ENCODE measurements around the gene GRAMD1B.

GRAMD1B gene

DNA sequence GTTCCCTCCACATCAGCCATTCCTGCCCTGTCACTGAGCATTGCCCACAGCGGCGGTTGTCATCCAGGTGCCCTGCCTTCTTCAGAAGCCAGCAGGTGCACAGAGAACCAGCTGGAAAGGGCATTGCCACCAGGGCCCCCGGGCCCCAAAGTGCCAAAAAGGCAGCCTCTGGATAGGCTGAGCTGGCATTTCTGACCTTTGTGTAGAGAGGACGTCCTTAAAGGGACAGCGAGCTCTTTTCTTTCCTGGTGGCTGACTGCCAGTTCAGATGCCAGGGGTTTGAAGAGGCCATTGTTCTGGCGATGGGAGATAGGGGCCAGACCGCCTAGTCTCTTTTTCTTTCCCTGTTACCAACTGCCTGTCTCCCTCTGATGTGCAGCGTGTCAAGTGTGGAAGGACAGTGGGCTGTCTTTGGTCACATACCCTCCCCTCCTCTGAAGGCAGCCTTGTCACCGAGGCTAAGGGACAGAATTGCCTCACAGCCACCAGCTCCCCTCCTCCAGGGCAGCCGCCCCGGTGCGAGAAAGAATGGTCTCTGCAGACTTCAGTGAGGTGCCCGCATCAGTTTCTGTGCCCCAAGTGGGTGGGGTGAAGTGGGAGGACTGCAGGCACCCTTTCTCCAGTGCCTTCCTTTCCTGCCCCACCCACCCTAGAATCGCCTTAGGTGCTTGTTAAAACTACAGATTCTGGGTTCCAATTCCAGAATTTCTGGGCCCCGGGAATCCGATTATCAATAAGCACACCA is 114.7 kb downstream of the GRAMD1B start:
- no peak overlapping the region for H3K4me3 ChIP-seq (replicated peaks; ENCODE audit: low read depth, low read length)
- DNase-seq (ENCODE audit: low read depth): no peak
- TF ChIP-seq, protein P1, sequence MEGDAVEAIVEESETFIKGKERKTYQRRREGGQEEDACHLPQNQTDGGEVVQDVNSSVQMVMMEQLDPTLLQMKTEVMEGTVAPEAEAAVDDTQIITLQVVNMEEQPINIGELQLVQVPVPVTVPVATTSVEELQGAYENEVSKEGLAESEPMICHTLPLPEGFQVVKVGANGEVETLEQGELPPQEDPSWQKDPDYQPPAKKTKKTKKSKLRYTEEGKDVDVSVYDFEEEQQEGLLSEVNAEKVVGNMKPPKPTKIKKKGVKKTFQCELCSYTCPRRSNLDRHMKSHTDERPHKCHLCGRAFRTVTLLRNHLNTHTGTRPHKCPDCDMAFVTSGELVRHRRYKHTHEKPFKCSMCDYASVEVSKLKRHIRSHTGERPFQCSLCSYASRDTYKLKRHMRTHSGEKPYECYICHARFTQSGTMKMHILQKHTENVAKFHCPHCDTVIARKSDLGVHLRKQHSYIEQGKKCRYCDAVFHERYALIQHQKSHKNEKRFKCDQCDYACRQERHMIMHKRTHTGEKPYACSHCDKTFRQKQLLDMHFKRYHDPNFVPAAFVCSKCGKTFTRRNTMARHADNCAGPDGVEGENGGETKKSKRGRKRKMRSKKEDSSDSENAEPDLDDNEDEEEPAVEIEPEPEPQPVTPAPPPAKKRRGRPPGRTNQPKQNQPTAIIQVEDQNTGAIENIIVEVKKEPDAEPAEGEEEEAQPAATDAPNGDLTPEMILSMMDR (IDR thresholded peaks at IDR 0.05; ENCODE audit: low read length, missing control alignments): no peak

DNA sequence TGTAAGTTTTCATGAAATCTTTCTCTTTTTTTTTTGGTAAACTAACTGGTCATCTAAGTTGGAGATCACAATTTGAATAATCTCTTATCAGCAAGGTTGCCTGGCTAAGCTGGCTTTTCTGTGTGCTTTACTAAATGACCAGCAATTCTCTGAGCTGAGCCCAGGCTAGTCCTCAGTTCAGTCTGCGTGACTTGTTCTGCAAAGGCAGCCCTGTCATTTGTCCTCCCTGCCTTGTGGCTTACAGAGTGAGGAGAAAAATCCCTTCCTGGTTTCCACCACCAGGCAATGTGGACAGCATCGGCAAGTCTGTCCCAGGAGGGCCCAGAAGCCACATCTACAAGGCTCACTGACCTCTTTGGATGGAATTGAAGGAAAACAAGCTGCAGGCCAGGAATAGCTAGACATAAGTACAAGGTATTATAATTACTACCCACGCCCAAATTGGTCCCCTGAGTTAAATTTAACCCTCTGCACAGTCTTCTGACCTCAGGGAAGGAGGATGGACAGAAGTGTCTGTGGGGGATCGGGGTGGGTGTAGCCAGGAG is 115.7 kb downstream of the GRAMD1B start:
- no peak overlapping the region for H3K4me3 ChIP-seq (replicated peaks; ENCODE audit: low read depth, low read length)
- no peak for DNase-seq (ENCODE audit: low read depth)
- TF ChIP-seq, protein P1 (IDR thresholded peaks at IDR 0.05; ENCODE audit: low read length, missing control alignments): no peak

- DNase-seq (ENCODE audit: low read depth): peak; percentile 81
- no peak overlapping the region for H3K4me3 ChIP-seq (replicated peaks; ENCODE audit: low read depth, low read length)
- TF ChIP-seq, protein P1 (IDR thresholded peaks at IDR 0.05; ENCODE audit: low read length, missing control alignments): no peak
Observed at GRCh38 chr11:123546515-123546914, 116.4 kb downstream of the GRAMD1B start.

- TF ChIP-seq, protein P1 (IDR thresholded peaks at IDR 0.05; ENCODE audit: low read length, missing control alignments): no peak
- DNase-seq (ENCODE audit: low read depth): no peak
- no peak overlapping the region for H3K4me3 ChIP-seq (replicated peaks; ENCODE audit: low read depth, low read length)
Observed at GRCh38 chr11:123547180-123547579, 117.1 kb downstream of the GRAMD1B start.

GRCh38 chr11:123548774-123549173 is 118.7 kb downstream of the GRAMD1B start:
- TF ChIP-seq, protein P1 (IDR thresholded peaks at IDR 0.05; ENCODE audit: low read length, missing control alignments): no peak
- H3K4me3 ChIP-seq (replicated peaks; ENCODE audit: low read depth, low read length): no peak overlapping the region
- DNase-seq (ENCODE audit: low read depth): no peak

DNA sequence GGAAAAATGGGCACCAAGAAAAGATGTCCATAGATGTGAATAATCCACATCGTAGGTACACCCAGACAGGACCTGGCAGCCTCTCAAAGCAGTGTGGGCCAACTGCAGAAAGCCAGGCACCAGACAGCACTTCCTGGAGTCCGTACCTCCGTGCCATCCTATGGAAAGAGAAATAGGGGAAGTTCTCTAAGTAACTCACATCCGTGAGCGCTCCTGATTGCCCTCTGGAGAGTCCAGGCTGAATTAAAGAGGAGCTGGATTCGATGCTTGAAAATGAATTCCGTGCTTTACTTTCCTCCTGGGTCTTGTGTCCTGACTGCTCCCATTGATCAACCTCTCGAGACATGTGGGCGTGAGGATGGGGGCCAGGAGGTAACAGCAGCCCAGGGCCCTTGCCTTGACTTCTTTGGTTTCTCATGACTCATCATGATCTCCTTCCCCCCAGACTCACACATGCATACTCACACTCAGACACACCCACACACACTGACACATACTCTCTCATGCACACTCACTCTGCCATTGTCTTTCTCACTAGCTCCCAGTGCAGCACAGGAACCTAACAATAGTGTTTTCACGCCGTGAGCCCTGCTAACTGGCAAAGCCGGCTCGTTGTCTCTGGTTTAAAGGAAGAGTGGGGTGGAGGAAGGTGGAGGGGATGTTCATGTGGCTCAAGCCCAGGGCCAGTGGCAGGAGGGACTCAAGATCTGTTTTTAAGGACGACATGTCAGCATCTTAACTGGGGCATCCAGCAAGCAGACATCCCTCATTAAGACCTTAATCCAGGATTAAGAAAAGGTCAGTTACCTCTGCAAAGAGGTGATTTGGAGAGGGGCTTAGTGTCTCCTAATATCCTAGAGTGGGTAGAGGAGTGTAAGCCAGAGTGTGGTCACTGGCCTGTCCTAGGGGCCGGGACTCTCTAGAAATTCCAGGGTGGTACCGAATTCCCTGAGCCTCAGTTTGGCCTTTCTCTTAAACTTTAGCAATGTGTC is 120.2 kb downstream of the GRAMD1B start:
- TF ChIP-seq, protein P1 (IDR thresholded peaks at IDR 0.05; ENCODE audit: low read length, missing control alignments): no peak
- H3K4me3 ChIP-seq (replicated peaks; ENCODE audit: low read depth, low read length): no peak overlapping the region
- DNase-seq (ENCODE audit: low read depth): peak; percentile 38
